ENCODE data around the gene KCNJ6. TPM values are rescaled to one million over a fixed set of nuclear protein-coding genes. Genes with fewer than 3 reads are reported as not detected.

The KCNJ6 gene
- polyA plus RNA-seq, 1 of the 3 experiments (the other 2 are of a cell fraction), result not detected

DNA sequence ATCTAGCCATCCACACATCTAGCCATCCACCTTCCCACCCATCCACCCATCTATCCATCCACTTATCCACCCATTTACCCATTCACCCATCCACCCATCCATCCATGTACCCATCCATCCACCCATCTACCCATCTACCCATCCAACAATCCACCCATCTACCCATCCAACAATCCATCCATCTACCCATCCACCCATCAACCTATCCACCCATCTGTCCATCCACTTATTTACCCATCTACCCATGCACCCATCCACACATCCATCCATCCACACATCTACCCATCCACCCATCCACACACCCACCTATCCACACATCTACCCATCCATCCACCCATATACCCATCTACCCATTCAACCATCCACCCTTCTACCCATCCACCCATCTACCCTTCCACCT is 311.3 kb downstream of the KCNJ6 start:
- H3K27me3 ChIP-seq (ENCODE audit: insufficient read depth), result peaks cover 14% of the 10 kb centered on the region; the same call in 1 of the 2 replicates
- no peak overlapping the region for H2AFZ ChIP-seq (ENCODE audit: low read depth)
- H3K4me2 ChIP-seq, result no peak overlapping the region
- H3K4me1 ChIP-seq (ENCODE audit: control insufficient read depth in 1 of 2, insufficient read depth in 2 of 2, low read depth in 1 of 2, low read length in 1 of 2), result no peaks in the 10 kb centered on the region
- no peak overlapping the region for H3K27ac ChIP-seq (ENCODE audit: low read depth in 2 of 2, low read length in 1 of 2)
- no peaks in the 10 kb centered on the region for H3K9me2 ChIP-seq
- no peak overlapping the region for H3K9ac ChIP-seq
- H3F3A ChIP-seq (replicated peaks; ENCODE audit: insufficient read depth), result no peaks in the 10 kb centered on the region
- H4K20me1 ChIP-seq (ENCODE audit: insufficient read depth), result no peaks in the 10 kb centered on the region
- H3K4me3 ChIP-seq (ENCODE audit: low read depth in 2 of 2, low read length in 1 of 2), result no peak overlapping the region
- no peak for TF ChIP-seq MEF2A (IDR thresholded peaks at IDR 0.05; ENCODE audit: borderline replicate concordance, low read depth)
- TF ChIP-seq, protein P1, sequence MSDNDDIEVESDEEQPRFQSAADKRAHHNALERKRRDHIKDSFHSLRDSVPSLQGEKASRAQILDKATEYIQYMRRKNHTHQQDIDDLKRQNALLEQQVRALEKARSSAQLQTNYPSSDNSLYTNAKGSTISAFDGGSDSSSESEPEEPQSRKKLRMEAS (IDR thresholded peaks at IDR 0.05; ENCODE audit: low read depth), result no peak
- TF ChIP-seq RFX5 (IDR thresholded peaks at IDR 0.05; ENCODE audit: low read length), result no peak
- TF ChIP-seq CHD2 (IDR thresholded peaks at IDR 0.05; ENCODE audit: low read length, partially characterized antibody), result no peak
- no peak for TF ChIP-seq MXI1 (IDR thresholded peaks at IDR 0.05; ENCODE audit: low read depth, low read length)
- no peak for TF ChIP-seq FOXM1 (IDR thresholded peaks at IDR 0.05; ENCODE audit: low read depth)
- no peak for TF ChIP-seq GATA2 (CRISPR knock-in tag; IDR thresholded peaks at IDR 0.05)
- no peak for TF ChIP-seq TEAD4 (IDR thresholded peaks at IDR 0.05; ENCODE audit: borderline replicate concordance, insufficient read depth)
- TF ChIP-seq, protein P2, sequence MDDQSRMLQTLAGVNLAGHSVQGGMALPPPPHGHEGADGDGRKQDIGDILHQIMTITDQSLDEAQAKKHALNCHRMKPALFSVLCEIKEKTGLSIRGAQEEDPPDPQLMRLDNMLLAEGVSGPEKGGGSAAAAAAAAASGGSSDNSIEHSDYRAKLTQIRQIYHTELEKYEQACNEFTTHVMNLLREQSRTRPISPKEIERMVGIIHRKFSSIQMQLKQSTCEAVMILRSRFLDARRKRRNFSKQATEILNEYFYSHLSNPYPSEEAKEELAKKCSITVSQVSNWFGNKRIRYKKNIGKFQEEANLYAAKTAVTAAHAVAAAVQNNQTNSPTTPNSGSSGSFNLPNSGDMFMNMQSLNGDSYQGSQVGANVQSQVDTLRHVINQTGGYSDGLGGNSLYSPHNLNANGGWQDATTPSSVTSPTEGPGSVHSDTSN (IDR thresholded peaks at IDR 0.05), result no peak
- TF ChIP-seq, protein P3, sequence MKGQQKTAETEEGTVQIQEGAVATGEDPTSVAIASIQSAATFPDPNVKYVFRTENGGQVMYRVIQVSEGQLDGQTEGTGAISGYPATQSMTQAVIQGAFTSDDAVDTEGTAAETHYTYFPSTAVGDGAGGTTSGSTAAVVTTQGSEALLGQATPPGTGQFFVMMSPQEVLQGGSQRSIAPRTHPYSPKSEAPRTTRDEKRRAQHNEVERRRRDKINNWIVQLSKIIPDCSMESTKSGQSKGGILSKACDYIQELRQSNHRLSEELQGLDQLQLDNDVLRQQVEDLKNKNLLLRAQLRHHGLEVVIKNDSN (IDR thresholded peaks at IDR 0.05; ENCODE audit: borderline replicate concordance, low read depth), result no peak
- TF ChIP-seq POLR2AphosphoS5 (IDR thresholded peaks at IDR 0.05; ENCODE audit: low read depth, low read length), result no peak
- no peak for TF ChIP-seq YY1 (IDR thresholded peaks at IDR 0.05; ENCODE audit: low read depth)
- TF ChIP-seq RXRA (IDR thresholded peaks at IDR 0.05; ENCODE audit: borderline replicate concordance, low read depth), result no peak
- TF ChIP-seq TAF1 (IDR thresholded peaks at IDR 0.05; ENCODE audit: borderline replicate concordance, low read depth, low read length), result no peak
- TF ChIP-seq, protein P4, sequence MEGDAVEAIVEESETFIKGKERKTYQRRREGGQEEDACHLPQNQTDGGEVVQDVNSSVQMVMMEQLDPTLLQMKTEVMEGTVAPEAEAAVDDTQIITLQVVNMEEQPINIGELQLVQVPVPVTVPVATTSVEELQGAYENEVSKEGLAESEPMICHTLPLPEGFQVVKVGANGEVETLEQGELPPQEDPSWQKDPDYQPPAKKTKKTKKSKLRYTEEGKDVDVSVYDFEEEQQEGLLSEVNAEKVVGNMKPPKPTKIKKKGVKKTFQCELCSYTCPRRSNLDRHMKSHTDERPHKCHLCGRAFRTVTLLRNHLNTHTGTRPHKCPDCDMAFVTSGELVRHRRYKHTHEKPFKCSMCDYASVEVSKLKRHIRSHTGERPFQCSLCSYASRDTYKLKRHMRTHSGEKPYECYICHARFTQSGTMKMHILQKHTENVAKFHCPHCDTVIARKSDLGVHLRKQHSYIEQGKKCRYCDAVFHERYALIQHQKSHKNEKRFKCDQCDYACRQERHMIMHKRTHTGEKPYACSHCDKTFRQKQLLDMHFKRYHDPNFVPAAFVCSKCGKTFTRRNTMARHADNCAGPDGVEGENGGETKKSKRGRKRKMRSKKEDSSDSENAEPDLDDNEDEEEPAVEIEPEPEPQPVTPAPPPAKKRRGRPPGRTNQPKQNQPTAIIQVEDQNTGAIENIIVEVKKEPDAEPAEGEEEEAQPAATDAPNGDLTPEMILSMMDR (IDR thresholded peaks at IDR 0.05), result no peak
- TF ChIP-seq, protein P5, sequence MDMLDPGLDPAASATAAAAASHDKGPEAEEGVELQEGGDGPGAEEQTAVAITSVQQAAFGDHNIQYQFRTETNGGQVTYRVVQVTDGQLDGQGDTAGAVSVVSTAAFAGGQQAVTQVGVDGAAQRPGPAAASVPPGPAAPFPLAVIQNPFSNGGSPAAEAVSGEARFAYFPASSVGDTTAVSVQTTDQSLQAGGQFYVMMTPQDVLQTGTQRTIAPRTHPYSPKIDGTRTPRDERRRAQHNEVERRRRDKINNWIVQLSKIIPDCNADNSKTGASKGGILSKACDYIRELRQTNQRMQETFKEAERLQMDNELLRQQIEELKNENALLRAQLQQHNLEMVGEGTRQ (IDR thresholded peaks at IDR 0.05; ENCODE audit: borderline replicate concordance, low read depth, low read length), result no peak
- no peak for TF ChIP-seq ELF1 (IDR thresholded peaks at IDR 0.05)
- TF ChIP-seq RCOR1 (IDR thresholded peaks at IDR 0.05; ENCODE audit: low read length), result no peak
- TF ChIP-seq, protein P6, sequence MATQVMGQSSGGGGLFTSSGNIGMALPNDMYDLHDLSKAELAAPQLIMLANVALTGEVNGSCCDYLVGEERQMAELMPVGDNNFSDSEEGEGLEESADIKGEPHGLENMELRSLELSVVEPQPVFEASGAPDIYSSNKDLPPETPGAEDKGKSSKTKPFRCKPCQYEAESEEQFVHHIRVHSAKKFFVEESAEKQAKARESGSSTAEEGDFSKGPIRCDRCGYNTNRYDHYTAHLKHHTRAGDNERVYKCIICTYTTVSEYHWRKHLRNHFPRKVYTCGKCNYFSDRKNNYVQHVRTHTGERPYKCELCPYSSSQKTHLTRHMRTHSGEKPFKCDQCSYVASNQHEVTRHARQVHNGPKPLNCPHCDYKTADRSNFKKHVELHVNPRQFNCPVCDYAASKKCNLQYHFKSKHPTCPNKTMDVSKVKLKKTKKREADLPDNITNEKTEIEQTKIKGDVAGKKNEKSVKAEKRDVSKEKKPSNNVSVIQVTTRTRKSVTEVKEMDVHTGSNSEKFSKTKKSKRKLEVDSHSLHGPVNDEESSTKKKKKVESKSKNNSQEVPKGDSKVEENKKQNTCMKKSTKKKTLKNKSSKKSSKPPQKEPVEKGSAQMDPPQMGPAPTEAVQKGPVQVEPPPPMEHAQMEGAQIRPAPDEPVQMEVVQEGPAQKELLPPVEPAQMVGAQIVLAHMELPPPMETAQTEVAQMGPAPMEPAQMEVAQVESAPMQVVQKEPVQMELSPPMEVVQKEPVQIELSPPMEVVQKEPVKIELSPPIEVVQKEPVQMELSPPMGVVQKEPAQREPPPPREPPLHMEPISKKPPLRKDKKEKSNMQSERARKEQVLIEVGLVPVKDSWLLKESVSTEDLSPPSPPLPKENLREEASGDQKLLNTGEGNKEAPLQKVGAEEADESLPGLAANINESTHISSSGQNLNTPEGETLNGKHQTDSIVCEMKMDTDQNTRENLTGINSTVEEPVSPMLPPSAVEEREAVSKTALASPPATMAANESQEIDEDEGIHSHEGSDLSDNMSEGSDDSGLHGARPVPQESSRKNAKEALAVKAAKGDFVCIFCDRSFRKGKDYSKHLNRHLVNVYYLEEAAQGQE (IDR thresholded peaks at IDR 0.05; ENCODE audit: low read depth, low read length), result no peak
- no peaks in the 10 kb centered on the region for H3K9me3 ChIP-seq
- DNase-seq, result no peak
- H3K79me2 ChIP-seq (ENCODE audit: insufficient read depth), result no peaks in the 10 kb centered on the region
- ChIA-PET CTCF (no interaction called here), POLR2A (no interaction called here)
- H3K36me3 ChIP-seq (replicated peaks in 1 of 2; ENCODE audit: control insufficient read depth in 1 of 2, insufficient read depth in 2 of 2, low read length in 1 of 2), result no peaks in the 10 kb centered on the region
